ENCODE measurements around the gene PRH1. TPM values are rescaled to one million over a fixed set of nuclear protein-coding genes. Genes with fewer than 3 reads are reported as not detected.

PRH1 gene
- total RNA-seq, 1 donor from 2014 or later = 3.9 TPM

DNA sequence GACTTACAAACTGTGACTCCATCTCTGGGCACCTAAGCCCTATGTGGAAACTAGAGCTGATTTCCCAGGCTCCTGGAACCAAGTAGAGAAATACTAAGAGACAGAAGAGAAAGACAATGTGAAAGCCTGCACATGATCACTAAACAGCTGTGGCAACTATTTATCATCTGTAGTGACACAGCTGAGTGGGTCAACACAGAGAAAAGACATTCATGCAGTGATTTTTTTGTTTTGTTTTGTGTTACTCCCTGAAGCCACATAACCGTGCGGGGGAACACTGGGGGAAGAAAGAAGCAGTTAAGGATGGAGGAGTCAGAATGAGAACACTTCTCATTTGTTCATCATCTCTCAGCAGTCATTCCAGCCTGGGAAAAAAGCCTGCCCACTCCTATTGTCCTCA, 36.3 kb downstream of the PRH1 start:
- no peak for ATAC-seq

DNA sequence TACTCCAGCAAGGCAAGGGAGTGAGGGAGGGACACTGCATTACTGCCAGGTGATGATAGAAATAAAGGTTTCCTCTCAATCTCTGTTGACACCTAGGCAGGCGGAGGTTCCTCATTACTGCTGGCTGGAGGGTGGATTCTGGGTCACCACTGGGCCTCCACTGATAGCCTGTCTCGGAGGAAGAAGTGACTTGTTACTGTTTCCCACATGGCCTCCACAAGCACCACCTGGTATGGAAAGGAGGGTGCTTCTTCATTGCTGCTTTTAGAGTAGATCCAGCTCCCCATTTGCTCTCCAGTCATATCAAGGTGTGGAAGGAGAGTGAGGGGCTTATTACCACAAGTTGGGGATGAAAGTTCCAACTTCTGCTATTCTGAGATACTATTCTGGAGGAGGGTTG, 41.2 kb downstream of the PRH1 start:
- ATAC-seq (no peak), DNase-seq (ENCODE audit: low spot score) (no peak)

More for the DNA sequence above, 36.3 kb downstream of the PRH1 start:
- no peak for DNase-seq (ENCODE audit: low spot score)

DNA sequence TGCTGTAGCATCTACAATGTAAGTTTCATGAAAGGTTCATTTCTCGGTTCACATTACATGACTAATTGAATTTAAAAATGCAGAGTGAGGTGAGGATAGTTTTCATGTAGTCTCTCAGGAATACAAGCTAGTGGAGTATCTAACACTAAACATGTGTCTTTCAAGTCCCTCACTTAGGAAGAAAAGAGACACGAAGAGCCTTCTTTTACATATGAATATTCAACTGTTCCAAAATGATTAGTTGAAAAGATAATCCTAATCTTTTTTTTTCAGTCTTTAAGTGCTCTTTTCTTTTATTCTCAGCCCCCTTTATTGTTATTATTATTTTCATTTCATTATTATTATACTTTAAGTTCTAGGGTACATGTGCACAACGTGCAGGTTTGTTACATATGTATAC, 45.6 kb downstream of the PRH1 start:
- ATAC-seq = no peak
- no peak for DNase-seq (ENCODE audit: low spot score)

Other genes with a start within 250 kb of the PRH1 start
- gene STYK1, start 210.2 kb downstream of the PRH1 start, total RNA-seq = not detected
- gene YBX3, start 160.9 kb downstream of the PRH1 start, total RNA-seq = 16.7 TPM
- not detected for gene TAS2R7, start 81.6 kb downstream of the PRH1 start, total RNA-seq
- not detected for gene TAS2R8, start 77.0 kb downstream of the PRH1 start, total RNA-seq
- not detected for gene TAS2R9, start 74.1 kb downstream of the PRH1 start, total RNA-seq
- gene TAS2R10, start 57.9 kb downstream of the PRH1 start, total RNA-seq = not detected
- 0.48 TPM for gene PRR4, start 34.8 kb downstream of the PRH1 start, total RNA-seq
- gene TAS2R13, start 25.3 kb upstream of the PRH1 start, total RNA-seq = 0.35 TPM
- not detected for gene PRH2, start 45.0 kb upstream of the PRH1 start, total RNA-seq
- gene TAS2R14, start 55.0 kb upstream of the PRH1 start, total RNA-seq = 0.73 TPM
- 0.60 TPM for gene TAS2R50, start 102.7 kb upstream of the PRH1 start, total RNA-seq
- gene TAS2R20, start 114.0 kb upstream of the PRH1 start, total RNA-seq = 0.45 TPM
- 0.78 TPM for gene TAS2R19, start 138.4 kb upstream of the PRH1 start, total RNA-seq
- gene TAS2R31, start 147.2 kb upstream of the PRH1 start, total RNA-seq = 1.0 TPM
- 0.38 TPM for gene TAS2R46, start 178.0 kb upstream of the PRH1 start, total RNA-seq
- not detected for gene TAS2R43, start 208.1 kb upstream of the PRH1 start, total RNA-seq

All from left lobe of liver (tissue), 2 donors.